ENCODE data around the gene NPRL2.

Gene NPRL2

DNA sequence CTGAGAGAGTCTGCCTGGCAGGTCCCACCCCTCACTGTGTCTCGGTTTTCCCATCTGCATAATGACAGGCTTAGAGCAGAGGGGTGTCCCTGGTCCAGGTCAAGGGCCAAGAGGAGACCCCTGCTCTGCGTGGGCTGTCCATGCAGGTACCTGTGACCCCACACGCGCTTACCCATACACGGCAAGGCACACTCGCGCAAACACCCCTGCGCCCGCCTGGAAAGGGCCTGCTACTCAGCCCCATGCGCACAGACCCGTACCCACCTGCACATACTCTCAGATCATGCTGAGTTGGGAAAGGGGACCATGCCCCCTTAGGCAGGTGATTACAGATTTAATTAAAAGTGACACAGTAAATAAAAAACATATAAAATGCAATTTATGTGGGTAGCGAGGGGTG lies 32.1 kb upstream of the NPRL2 start:
- H3K9me3 ChIP-seq (ENCODE audit: control insufficient read depth, low read length) = no peaks in the 10 kb centered on the region
- H3K27me3 ChIP-seq (ENCODE audit: control insufficient read depth, insufficient read depth, low read length) = no peaks in the 10 kb centered on the region
- no peaks in the 10 kb centered on the region for H3K36me3 ChIP-seq (ENCODE audit: control insufficient read depth, insufficient read depth, low read length)
- no peak overlapping the region for H3K4me3 ChIP-seq (ENCODE audit: low read length)
- H3K9ac ChIP-seq (ENCODE audit: low read length) = no peak overlapping the region
- peaks cover 3% of the 10 kb centered on the region for H3K4me1 ChIP-seq (ENCODE audit: control insufficient read depth, insufficient read depth, low read length)

DNA sequence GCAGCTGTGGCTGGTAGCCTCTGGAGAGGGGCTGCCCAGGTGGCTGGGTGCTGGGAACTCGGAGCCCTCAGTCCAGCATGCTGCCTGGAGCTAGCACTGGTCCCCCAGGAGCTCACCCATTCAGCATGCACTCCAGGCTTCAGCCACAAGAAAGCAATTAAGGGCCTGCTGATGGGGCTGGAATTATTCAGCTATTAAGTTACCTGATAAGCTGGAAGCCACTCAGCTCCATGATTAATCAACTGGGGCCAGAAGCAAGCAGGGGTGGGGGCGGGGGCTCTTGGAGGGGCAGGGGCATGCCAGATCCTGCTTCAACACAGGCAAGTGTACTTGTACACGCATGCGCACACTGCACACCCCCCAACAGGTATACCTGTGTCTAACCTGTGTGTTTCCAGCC lies 30.8 kb upstream of the NPRL2 start:
- Histone ChIP-seq H3K4me1 (ENCODE audit: control insufficient read depth, insufficient read depth, low read length) (peaks cover 3% of the 10 kb centered on the region), H3K4me3 (ENCODE audit: low read length) (no peak overlapping the region), H3K9me3 (ENCODE audit: control insufficient read depth, low read length) (no peaks in the 10 kb centered on the region), H3K27me3 (ENCODE audit: control insufficient read depth, insufficient read depth, low read length) (no peaks in the 10 kb centered on the region), H3K9ac (ENCODE audit: low read length) (no peak overlapping the region), H3K36me3 (ENCODE audit: control insufficient read depth, insufficient read depth, low read length) (no peaks in the 10 kb centered on the region)

DNA sequence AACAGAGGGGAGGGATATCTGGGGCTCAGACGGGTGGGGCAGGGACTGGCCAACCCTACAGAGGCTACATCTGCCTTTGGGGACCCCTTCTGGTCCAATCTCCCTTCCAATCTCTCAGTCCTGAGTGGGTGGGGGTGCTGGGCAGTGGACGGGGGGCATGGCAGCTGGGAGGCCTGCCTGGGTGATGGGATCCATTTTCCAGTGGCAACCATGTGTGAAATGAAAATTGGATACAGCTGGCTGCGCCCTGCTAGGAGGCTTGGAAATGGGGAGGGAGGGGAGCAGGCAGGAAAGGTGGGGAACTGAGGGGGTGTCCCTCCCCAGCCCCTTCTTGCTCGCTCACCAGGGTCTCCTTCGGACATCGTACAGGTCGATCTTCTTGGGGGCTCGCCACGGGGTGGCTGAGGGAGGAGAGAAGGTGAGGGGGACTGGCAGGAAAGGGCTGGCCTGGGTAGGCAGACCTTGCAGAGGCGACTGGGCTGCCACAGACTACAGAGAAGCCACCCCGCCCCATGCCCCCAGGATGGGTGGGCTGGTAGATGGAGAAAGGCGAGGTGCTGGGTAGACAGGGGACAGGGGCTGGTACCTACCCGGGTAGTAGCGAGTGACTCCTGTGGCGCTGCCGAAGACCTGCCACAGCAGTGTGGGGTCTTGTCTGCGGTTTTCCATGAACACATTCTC lies 30.0 kb upstream of the NPRL2 start:
- peaks cover 3% of the 10 kb centered on the region for H3K4me1 ChIP-seq (ENCODE audit: control insufficient read depth, insufficient read depth, low read length)
- no peak overlapping the region for H3K9ac ChIP-seq (ENCODE audit: low read length)
- no peaks in the 10 kb centered on the region for H3K9me3 ChIP-seq (ENCODE audit: control insufficient read depth, low read length)
- H3K36me3 ChIP-seq (ENCODE audit: control insufficient read depth, insufficient read depth, low read length) = no peaks in the 10 kb centered on the region
- H3K27me3 ChIP-seq (ENCODE audit: control insufficient read depth, insufficient read depth, low read length) = no peaks in the 10 kb centered on the region
- no peak overlapping the region for H3K4me3 ChIP-seq (ENCODE audit: low read length)

DNA sequence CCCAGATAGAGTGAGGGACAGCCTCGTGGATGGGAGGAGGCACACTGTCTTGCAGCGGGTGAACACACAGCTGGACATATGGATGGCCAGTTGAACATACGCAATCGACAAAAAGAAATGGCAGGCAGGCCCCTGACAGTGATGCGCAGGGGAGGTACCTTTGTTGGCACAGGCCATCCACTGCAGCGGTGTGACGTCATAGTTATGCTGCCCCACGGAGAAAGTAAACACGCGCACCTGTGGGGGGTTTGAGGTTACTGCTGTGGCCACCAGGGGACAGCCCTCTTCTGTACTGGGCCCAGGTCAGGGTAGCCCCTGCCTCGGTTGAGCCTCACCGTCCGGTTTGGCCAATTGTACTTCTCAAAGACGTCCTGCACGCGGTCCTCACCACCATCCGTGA lies 28.2 kb upstream of the NPRL2 start:
- Histone ChIP-seq H3K9ac (ENCODE audit: low read length) (no peak overlapping the region), H3K4me3 (ENCODE audit: low read length) (no peak overlapping the region), H3K36me3 (ENCODE audit: control insufficient read depth, insufficient read depth, low read length) (no peaks in the 10 kb centered on the region), H3K27me3 (ENCODE audit: control insufficient read depth, insufficient read depth, low read length) (no peaks in the 10 kb centered on the region), H3K9me3 (ENCODE audit: control insufficient read depth, low read length) (no peaks in the 10 kb centered on the region), H3K4me1 (ENCODE audit: control insufficient read depth, insufficient read depth, low read length) (peaks cover 3% of the 10 kb centered on the region)

DNA sequence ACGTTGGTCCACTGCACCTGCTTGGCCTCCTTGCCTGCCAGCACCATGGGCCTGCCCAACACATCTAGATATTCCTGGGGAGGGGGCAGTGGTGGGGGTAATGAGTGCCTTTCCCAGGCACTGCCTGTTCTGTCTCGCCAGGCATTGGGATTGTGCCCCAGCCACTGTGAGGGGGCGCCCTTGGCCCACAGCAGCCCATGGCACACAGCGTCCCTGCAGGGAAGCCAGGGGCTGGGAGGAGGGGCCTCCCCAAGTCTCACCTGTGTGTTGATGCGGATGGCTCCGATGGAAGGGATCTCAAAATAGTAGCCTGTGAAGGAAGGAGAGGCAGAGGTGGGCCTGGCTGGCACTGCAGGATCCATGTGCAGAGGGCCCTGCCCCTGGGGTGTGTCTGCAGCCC lies 27.4 kb upstream of the NPRL2 start:
- Histone ChIP-seq H3K27me3 (ENCODE audit: control insufficient read depth, insufficient read depth, low read length) (no peaks in the 10 kb centered on the region), H3K9ac (ENCODE audit: low read length) (no peak overlapping the region)

DNA sequence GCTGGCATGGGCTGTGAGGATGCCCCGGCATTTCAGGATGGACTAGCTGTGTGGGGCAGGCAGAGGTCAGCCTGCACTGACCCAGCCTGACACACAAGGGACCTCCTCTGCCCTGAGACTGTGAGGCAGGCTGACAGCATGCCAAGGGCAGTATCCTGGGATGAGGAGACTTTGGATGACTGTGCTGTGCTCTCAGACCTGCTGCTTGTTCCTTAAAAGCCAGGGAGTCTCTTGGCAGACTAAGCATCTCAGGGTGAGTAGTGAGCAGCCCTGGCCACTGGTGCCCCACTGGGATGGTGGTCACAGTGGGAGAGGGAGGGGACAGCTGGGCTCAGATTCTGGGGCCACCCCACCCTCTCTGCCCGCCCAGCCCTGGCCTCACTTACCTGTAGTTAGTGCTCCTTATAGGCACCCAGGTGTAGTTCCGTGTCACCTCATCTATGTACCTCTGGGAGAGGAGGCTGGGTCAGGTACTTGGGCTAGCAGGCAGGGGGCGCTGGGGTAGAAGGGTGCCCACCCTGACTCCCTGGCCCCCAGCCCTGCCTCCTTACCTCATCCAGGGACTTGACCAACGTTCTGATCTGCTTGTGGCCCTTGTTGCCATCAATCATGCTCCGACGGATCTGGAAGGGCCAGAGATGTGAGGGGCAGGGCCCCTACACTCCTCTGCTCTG lies 24.8 kb upstream of the NPRL2 start:
- H3K9ac ChIP-seq (ENCODE audit: low read length) = no peak overlapping the region
- peaks cover 4% of the 10 kb centered on the region for H3K27me3 ChIP-seq (ENCODE audit: control insufficient read depth, insufficient read depth, low read length)
- H3K36me3 ChIP-seq (ENCODE audit: control insufficient read depth, insufficient read depth, low read length) = no peaks in the 10 kb centered on the region
- H3K4me3 ChIP-seq (ENCODE audit: low read length) = no peak overlapping the region
- H3K9me3 ChIP-seq (ENCODE audit: control insufficient read depth, low read length) = no peaks in the 10 kb centered on the region
- H3K4me1 ChIP-seq (ENCODE audit: control insufficient read depth, insufficient read depth, low read length) = peaks cover 5% of the 10 kb centered on the region

More for the DNA sequence above, 27.4 kb upstream of the NPRL2 start:
- Histone ChIP-seq H3K4me1 (ENCODE audit: control insufficient read depth, insufficient read depth, low read length) (peaks cover 3% of the 10 kb centered on the region), H3K9me3 (ENCODE audit: control insufficient read depth, low read length) (no peaks in the 10 kb centered on the region), H3K4me3 (ENCODE audit: low read length) (no peak overlapping the region), H3K36me3 (ENCODE audit: control insufficient read depth, insufficient read depth, low read length) (no peaks in the 10 kb centered on the region)

DNA sequence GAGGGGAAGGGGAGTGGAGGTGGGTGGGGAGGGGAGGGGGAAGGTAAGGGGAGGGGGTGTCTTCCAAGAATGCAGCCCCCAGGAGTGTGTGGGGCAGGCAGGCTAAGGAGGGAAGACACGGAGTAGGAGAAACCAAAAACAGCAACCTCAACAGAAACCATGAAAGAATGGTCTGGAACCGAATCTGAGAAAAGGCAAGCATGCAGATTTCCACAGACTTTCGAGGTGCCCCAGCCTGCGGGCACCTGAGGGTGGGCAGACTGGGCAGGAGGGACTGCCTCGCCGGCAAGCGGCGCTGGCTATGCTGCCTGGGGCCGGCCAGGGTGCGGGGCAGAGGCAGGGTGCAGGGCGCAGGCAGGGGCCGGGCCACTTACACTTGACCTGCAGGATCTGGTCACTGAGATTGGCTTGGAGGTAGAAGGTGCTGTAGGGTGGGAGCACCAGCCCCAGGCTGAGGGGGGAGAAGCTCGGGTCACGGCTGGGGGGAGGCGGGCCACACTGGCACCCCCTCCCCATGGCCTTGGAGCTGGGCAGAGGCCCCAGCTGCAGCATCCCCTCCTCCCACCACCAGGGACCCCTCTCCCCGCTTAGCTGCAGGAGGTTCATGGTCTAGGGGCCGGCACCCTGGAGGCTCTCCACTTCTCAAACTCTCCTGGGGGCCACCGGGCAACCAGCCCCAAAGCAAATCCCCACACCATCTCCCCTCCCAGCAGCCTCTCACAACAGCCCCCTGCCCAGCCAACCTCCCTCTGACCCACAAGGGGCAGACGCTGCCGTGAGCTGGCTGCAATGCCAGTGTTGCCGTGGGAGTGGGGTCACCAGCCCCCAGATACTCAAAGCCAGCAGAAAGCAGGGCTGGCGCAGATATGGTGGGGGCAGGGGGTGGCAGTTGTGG lies 24.0 kb upstream of the NPRL2 start:
- Histone ChIP-seq H3K27me3 (ENCODE audit: control insufficient read depth, insufficient read depth, low read length) (peaks cover 4% of the 10 kb centered on the region), H3K4me1 (ENCODE audit: control insufficient read depth, insufficient read depth, low read length) (peaks cover 5% of the 10 kb centered on the region), H3K9ac (ENCODE audit: low read length) (no peak overlapping the region)

DNA sequence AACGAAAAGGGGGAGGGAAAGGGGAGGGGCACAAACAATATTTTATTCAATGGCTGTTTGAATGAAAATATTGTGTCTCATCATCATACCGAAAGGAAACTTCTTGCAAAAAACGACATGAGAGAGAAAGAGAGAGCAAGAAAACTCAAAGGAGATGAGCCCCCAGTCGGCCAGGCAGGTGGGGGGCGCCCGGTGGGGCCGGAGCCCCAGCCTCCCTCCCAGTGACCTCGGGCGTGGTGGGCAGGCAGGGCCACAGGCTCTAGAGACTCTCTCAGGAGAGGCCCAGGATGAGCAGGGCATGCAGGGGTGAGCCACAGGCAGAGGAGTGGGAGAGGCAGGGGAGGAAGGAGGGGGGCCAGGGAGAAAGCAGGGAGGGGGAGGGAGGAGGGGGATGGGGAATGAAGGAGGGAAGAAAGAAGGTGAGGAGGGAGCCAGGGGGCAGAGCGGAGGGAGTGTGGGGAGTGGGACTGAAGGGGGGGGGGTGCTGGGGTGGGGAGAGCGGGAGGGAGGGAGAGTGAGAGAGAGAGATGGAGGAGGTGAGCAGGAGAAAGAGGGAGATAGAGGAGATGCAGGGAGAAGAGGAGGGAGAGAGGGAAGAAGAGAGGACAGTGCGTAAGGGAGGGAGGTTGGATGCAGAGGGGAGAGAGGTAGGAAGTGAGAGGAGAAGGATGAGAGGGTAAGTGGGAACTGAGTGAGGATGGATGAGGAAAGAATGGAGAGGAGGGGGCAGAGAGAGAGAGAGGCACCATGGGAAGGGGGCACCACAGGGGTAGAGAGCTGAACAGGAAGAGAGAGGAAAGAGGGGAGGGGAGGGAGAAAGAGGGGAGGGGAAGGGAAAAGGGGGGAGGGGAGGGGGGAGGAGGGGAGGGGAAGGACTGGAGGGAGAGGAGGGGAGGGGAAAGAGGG lies 22.8 kb upstream of the NPRL2 start:
- Histone ChIP-seq H3K9me3 (ENCODE audit: control insufficient read depth, low read length) (no peaks in the 10 kb centered on the region), H3K9ac (ENCODE audit: low read length) (no peak overlapping the region), H3K27me3 (ENCODE audit: control insufficient read depth, insufficient read depth, low read length) (peaks cover 4% of the 10 kb centered on the region), H3K36me3 (ENCODE audit: control insufficient read depth, insufficient read depth, low read length) (no peaks in the 10 kb centered on the region), H3K4me3 (ENCODE audit: low read length) (no peak overlapping the region), H3K4me1 (ENCODE audit: control insufficient read depth, insufficient read depth, low read length) (peaks cover 5% of the 10 kb centered on the region)

More for the DNA sequence above, 24.0 kb upstream of the NPRL2 start:
- H3K9me3 ChIP-seq (ENCODE audit: control insufficient read depth, low read length) = no peaks in the 10 kb centered on the region
- H3K36me3 ChIP-seq (ENCODE audit: control insufficient read depth, insufficient read depth, low read length) = no peaks in the 10 kb centered on the region
- H3K4me3 ChIP-seq (ENCODE audit: low read length) = no peak overlapping the region

DNA sequence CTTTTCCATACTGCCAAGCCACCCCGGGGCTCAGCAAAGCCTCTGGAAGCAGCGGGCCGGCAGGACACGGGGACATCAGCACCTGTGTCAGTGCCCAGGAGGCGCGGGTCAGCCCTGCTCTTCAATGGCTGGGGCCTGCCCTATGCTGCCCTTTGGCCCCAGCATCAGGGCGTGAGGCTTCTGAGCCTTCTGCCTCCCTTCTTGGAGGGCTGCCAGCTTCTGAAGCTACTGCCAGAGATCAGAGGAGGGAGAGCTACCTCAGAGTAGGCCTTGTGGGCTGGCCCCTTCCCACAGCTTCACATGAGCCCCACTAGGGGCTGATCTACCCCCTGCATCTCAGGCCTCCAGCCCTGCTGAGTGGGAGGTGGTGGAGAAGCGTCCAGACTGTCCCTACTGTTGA lies 21.8 kb upstream of the NPRL2 start:
- Histone ChIP-seq H3K4me3 (ENCODE audit: low read length) (no peak overlapping the region), H3K36me3 (ENCODE audit: control insufficient read depth, insufficient read depth, low read length) (no peaks in the 10 kb centered on the region), H3K27me3 (ENCODE audit: control insufficient read depth, insufficient read depth, low read length) (peaks cover 4% of the 10 kb centered on the region), H3K9me3 (ENCODE audit: control insufficient read depth, low read length) (no peaks in the 10 kb centered on the region), H3K4me1 (ENCODE audit: control insufficient read depth, insufficient read depth, low read length) (peaks cover 5% of the 10 kb centered on the region), H3K9ac (ENCODE audit: low read length) (no peak overlapping the region)

DNA sequence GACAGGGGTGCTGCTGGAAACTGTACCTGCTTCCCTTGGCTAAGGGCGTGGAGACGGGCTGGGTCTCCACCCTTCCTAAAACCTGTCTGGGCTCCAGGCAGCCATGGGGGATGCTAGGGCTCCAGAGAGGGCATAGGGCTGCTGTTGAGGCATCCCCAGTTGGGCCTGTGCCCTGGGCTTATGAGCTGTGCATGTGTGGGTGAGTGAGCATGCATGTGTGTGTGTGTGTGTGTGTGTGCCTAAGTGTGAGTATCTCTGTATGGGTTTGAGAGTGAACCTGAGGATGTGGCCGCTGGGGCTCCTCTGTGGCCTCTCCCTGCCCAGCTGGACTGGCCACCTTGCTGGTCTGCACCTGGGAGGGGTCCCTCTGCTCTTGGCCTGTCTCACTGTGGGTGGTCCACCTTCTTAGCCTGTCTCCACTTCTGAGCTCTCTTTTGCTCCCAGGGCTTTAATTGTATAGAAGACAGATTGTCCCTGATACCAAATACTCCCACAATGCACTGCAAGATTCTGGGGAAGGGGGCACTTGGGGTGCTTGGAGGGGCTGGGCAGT lies 20.6 kb upstream of the NPRL2 start:
- Histone ChIP-seq H3K9ac (ENCODE audit: low read length) (no peak overlapping the region), H3K9me3 (ENCODE audit: control insufficient read depth, low read length) (no peaks in the 10 kb centered on the region), H3K36me3 (ENCODE audit: control insufficient read depth, insufficient read depth, low read length) (no peaks in the 10 kb centered on the region), H3K4me3 (ENCODE audit: low read length) (no peak overlapping the region), H3K4me1 (ENCODE audit: control insufficient read depth, insufficient read depth, low read length) (peaks cover 7% of the 10 kb centered on the region), H3K27me3 (ENCODE audit: control insufficient read depth, insufficient read depth, low read length) (peaks cover 4% of the 10 kb centered on the region)

DNA sequence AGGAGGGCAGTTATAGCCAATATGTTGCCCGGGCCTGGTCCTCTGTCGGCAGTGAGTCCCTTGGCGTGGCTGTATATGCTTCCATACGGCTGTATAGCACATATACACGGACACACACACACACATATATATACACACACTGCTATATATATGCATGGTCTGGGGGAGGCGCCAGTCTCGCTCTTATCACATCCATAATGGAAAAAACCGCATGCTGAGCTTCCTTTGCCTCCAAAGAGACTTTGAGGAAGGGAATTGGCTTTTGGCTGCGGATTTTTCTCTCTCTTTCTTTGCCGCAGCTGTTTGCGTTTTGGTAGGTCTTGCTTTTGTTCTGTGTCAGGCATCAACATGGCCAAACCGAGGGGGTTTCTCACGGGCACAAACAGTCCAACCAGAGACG lies 20.0 kb upstream of the NPRL2 start:
- Histone ChIP-seq H3K4me1 (ENCODE audit: control insufficient read depth, insufficient read depth, low read length) (peaks cover 14% of the 10 kb centered on the region), H3K27me3 (ENCODE audit: control insufficient read depth, insufficient read depth, low read length) (peaks cover 4% of the 10 kb centered on the region), H3K9ac (ENCODE audit: low read length) (no peak overlapping the region)

More for the DNA sequence above, 20.0 kb upstream of the NPRL2 start:
- Histone ChIP-seq H3K9me3 (ENCODE audit: control insufficient read depth, low read length) (no peaks in the 10 kb centered on the region), H3K36me3 (ENCODE audit: control insufficient read depth, insufficient read depth, low read length) (no peaks in the 10 kb centered on the region), H3K4me3 (ENCODE audit: low read length) (no peak overlapping the region)
